GM12874 (cell line): ENCODE measurements around the gene AMDHD1.

Experiments
- TF ChIP-seq, protein P1 (sequence below): IDR thresholded peaks from 2 replicates; pipeline ENCODE4 v1.5.1; 2011; ENCODE audit warnings: low read depth, mild to moderate bottlenecking, control low read depth, low read length, moderate library complexity; ENCODE audit not compliant: insufficient read depth

The AMDHD1 gene

DNA sequence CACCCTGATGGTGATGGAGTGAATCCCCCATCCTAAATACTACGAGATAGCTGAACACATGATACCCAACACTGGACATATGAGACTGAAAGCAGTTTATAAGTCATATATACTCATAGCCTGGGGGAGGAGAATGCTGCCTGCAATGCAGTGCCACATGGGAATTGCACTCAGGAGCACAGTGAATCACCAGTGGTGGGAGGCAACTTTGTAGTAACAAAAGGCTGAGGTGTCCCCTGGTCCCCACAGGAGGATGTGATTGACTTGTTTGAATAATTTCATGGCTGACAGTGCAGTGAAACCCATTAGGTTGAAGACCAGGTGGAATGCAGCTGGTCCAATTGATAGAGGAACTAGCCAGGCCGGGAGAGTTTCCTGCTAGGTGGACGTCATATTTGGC, 20.9 kb upstream of the AMDHD1 start:
- TF ChIP-seq, protein P1, sequence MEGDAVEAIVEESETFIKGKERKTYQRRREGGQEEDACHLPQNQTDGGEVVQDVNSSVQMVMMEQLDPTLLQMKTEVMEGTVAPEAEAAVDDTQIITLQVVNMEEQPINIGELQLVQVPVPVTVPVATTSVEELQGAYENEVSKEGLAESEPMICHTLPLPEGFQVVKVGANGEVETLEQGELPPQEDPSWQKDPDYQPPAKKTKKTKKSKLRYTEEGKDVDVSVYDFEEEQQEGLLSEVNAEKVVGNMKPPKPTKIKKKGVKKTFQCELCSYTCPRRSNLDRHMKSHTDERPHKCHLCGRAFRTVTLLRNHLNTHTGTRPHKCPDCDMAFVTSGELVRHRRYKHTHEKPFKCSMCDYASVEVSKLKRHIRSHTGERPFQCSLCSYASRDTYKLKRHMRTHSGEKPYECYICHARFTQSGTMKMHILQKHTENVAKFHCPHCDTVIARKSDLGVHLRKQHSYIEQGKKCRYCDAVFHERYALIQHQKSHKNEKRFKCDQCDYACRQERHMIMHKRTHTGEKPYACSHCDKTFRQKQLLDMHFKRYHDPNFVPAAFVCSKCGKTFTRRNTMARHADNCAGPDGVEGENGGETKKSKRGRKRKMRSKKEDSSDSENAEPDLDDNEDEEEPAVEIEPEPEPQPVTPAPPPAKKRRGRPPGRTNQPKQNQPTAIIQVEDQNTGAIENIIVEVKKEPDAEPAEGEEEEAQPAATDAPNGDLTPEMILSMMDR: no peak

DNA sequence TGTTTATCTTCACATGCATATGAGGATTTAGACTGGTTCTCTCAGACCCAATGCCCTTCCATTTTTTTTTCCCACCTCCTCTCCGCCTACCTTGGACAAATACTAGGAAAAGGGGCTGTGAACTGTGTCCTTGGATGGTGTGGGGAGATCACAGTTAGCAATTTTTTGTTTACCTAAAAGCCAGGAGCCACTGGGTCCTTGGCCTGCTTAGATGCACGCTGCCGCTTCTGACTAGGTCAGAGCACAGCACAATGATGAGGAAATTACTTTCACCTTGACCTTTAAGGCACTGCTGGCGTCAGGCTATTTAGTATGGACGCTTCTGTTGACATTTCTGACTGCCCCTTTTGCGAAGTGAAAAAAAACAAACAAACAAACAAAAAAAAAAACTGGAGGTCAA, 2.6 kb upstream of the AMDHD1 start:
- TF ChIP-seq, protein P1: no peak

DNA sequence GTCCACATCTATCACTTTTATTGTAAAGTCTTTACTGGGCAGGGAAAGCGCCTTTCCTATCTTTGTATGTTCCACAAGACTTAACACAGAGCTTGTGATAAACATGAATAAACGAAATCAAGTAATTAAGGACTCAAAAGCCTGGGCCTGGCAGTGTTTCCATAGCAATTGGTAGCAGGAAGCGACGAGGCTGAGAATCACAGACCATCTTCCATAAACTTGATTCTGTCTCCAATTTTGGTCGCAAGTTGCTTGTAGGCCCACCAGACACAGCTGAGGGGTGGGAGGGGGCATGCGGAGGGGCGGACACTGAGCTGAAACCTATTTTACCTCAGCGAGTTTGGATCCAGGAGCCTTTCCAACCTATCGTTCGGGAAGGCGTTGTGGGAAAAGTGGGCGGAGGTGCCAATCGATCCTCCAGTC, 1.0 kb upstream of the AMDHD1 start:
- TF ChIP-seq, protein P1: no peak

DNA sequence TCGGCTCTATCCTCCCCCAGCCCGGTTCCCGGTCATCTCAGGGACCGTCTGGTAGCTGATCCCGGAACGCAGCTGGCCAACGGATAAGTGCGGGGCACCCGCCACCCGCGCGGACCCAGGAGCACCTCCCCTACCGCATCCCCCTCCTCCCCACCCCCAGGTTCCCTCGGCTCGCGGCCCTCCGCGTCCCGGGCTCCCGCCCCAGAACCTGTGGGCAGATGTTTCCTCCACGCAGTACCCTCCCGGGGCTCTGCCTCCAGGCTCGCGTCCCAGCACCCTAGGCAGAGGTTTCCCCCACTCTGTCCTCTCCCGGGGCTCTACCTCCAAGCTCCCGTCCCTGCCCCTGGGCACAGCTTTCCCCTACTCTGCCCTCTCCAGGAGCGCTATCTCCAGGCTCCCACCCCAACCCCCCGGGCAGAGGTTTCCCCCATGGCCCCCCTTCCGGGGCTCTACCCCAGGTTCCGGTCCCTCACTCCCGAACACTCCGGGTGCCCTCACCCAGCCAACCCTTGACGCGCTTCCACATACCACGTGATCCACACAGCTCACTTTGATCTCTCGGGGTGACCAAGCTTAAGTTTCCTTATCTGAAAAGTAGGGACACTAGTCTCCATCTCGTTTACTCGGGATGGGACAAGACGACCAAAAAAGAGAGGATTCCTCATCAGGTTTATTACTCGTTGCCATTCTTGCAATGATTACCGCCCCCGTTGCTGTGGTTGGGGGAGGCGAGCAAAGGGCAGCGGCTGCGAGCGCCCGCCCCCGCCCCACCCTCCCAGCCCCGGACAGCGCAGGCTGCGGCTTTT, 404 bp upstream of the AMDHD1 start, which contains the start of gene CCDC38:
Gene CCDC38 (minus strand): TSS at position 91 of the 806 bp plus-strand sequence. CDS start 6,105 bp downstream, outside the sequence.
- TF ChIP-seq, protein P1: no peak

DNA sequence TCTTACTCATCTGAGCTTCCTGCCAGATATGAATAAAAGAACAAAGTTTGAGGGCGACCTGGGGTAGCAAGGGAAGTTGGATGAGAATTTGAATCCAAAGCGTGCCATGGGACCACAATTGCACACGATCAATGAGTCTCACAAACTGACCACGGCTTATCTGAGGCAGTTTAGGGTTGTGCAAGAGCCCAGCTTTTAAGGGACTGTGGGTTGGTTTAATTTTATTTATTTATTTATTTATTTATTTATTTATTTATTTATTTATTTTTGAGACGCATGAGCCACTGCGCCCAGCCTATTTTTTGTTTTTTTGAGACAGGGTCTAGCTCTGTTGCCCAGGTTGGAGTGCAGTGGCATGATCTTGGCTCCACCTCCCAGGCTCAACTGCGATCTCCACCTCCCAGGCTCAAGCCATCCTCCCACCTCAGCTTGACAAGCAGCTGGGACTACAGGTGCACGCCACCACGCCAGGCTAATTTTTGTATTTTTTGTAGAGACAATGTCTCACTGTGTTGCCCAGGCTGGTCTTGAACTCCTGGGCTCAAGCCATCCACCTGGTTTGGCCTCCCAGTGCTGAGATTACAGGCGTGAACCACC, 1.1 kb downstream of the AMDHD1 start:
- TF ChIP-seq, protein P1: no peak

DNA sequence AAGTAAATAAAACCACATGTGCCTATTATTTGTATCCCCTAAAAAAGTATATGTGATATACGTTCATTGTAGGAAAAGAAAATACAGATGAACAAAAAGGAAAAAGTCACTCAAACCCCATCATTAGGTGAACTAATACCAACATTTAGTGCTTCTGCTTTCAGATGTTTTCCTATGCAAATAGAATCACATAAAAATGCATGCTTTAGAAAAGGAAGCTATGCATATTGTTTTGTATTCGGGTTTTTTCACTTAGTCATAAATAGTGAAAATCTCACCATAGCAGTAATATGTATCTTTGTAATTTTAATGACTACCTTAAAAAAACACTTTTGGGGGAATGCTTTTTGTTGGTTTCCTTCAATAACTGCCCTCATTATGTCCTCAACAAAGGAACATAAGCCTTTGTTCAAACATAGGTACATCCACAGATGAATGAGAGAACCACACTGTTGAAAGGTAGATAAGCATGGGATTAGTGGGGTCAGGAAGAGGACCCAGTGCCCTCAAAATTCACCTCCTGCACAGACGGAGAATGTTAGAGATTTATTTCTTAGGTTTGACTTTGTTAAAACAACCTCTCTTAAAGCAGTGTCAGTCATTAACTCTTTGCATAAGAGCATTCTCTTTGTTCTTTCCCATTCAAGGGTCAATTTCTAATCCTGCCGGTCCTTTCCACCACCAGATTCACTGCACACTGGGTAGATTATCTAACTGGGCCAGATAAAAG, 6.5 kb downstream of the AMDHD1 start:
- TF ChIP-seq, protein P1: no peak

DNA sequence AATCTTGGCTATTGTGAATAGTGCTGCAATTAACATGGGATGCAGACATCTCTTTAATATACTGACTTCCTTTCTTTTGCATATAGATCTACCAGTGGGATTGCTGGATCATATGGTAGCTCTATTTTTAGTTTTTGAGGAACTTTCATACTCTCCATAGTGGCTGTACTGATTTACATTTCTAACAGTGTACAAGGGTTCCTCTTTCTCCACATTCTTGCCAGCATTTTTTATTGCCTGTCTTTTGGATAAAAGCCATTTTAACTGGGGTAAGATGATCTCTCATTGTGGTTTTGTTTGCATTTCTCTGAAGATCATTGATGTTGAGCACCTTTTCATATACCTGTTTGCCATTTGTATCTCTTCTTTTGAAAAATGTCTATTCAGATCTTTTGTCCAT, 8.4 kb downstream of the AMDHD1 start:
- TF ChIP-seq, protein P1: no peak
